ENCODE data around the gene FBN2.
A peak's percentile ranks its signal among the peaks of the same experiment; 100 is the strongest.
"Not testable (repeated sequence)": the region's sequence is repeated elsewhere in the genome, so short reads cannot be mapped to it uniquely, and the experiment has no call there.

FBN2 gene

GRCh38 chr5:128534726-128535125 lies 3.3 kb downstream of the FBN2 start:
- DNase-seq (ENCODE audit: low read depth, low spot score): peak; percentile 81

- DNase-seq (ENCODE audit: low read depth, low spot score): no peak
These were observed 5.3 kb downstream of the FBN2 start for GRCh38 chr5:128532776-128533175.

- DNase-seq (ENCODE audit: low read depth, low spot score): no peak
These were observed 5.9 kb downstream of the FBN2 start for GRCh38 chr5:128532127-128532526.

- DNase-seq (ENCODE audit: low read depth, low spot score): no peak
These were observed 9.3 kb downstream of the FBN2 start for GRCh38 chr5:128528637-128529255.

GRCh38 chr5:128528126-128528525 lies 9.9 kb downstream of the FBN2 start:
- DNase-seq (ENCODE audit: low read depth, low spot score): no peak

GRCh38 chr5:128527077-128527476 lies 11.0 kb downstream of the FBN2 start:
- DNase-seq (ENCODE audit: low read depth, low spot score): no peak

- DNase-seq (ENCODE audit: low read depth, low spot score): no peak
These were observed 15.7 kb downstream of the FBN2 start for GRCh38 chr5:128522336-128522735.

- DNase-seq (ENCODE audit: low read depth, low spot score): no peak
These were observed 18.2 kb downstream of the FBN2 start for GRCh38 chr5:128519827-128520226.

GRCh38 chr5:128516978-128517377 lies 21.1 kb downstream of the FBN2 start:
- no peak for DNase-seq (ENCODE audit: low read depth, low spot score)

- peak; percentile 12 for DNase-seq (ENCODE audit: low read depth, low spot score)
These were observed 24.2 kb downstream of the FBN2 start for GRCh38 chr5:128513806-128514205.

GRCh38 chr5:128512894-128513293 lies 25.2 kb downstream of the FBN2 start:
- DNase-seq (ENCODE audit: low read depth, low spot score): no peak

- DNase-seq (ENCODE audit: low read depth, low spot score): no peak
These were observed 31.4 kb downstream of the FBN2 start for GRCh38 chr5:128506643-128507042.

- DNase-seq (ENCODE audit: low read depth, low spot score): not testable (repeated sequence)
These were observed 34.3 kb downstream of the FBN2 start for GRCh38 chr5:128503727-128504126.

- peak; percentile 76 for DNase-seq (ENCODE audit: low read depth, low spot score)
These were observed 39.1 kb downstream of the FBN2 start for GRCh38 chr5:128498844-128499455.

GRCh38 chr5:128494516-128494915 lies 43.5 kb downstream of the FBN2 start:
- DNase-seq (ENCODE audit: low read depth, low spot score): no peak

GRCh38 chr5:128493657-128494329 lies 44.3 kb downstream of the FBN2 start:
- no peak for DNase-seq (ENCODE audit: low read depth, low spot score)

- DNase-seq (ENCODE audit: low read depth, low spot score): peak; percentile 54
These were observed 46.8 kb downstream of the FBN2 start for GRCh38 chr5:128491291-128491690.

GRCh38 chr5:128490761-128491160 lies 47.3 kb downstream of the FBN2 start:
- no peak for DNase-seq (ENCODE audit: low read depth, low spot score)

GRCh38 chr5:128487041-128487440 lies 51.0 kb downstream of the FBN2 start:
- peak; percentile 10 for DNase-seq (ENCODE audit: low read depth, low spot score)

GRCh38 chr5:128483738-128484137 lies 54.3 kb downstream of the FBN2 start:
- no peak for DNase-seq (ENCODE audit: low read depth, low spot score)

- DNase-seq (ENCODE audit: low read depth, low spot score): no peak
These were observed 57.0 kb downstream of the FBN2 start for GRCh38 chr5:128480906-128481633.

- no peak for DNase-seq (ENCODE audit: low read depth, low spot score)
These were observed 57.9 kb downstream of the FBN2 start for GRCh38 chr5:128480158-128480557.
